GM13977 (cell line): ENCODE measurements around the gene CAMK2N1.

Experiments used
- DNase-seq: peaks from one replicate; pipeline ENCODE4 v3.0.0; 2012; ENCODE audit warnings: low spot score
- in situ Hi-C: fragments of 300-500 bp; cut with MboI; formaldehyde crosslinking; loops from one replicate; pipeline ENCODE4 v1.12.0; 2022; ENCODE audit warnings: low sequenced_read_pairs, low pct_unique_long_range_greater_than_20kb, mixed read lengths, inconsistent platforms; ENCODE audit not compliant: unreplicated experiment
- TF ChIP-seq, protein P1 (sequence below): IDR thresholded peaks from 2 replicates; pipeline ENCODE4 v1.5.1; 2012; ENCODE audit warnings: mild to moderate bottlenecking, control low read depth; ENCODE audit not compliant: insufficient read depth; ENCODE audit errors: extremely low read depth, missing control alignments

Gene CAMK2N1

DNA sequence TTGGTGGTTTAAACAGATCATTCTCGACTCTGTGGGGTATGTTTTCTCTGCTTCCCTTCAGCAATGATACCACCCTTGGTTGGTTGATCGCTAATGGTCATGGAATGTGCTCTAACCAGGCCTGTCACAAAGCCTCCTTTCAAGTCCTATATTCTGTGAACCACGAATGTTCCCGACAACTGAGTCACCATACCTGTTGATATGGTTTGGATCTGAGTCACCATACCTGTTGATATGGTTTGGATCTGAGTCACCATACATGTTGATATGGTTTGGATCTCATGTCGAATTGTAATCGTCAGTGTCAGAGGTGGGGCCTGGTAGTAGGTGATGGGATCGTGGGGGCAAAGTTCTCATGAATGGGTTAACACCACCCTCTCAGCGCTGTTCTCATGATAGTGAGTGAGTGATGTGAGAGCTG is 10.2 kb upstream of the CAMK2N1 start:
- in situ Hi-C loops: loop anchor here (10.0 kb wide), 1 partner anchor 281 kb away; no protein-coding TSS in a partner anchor
- no peak for DNase-seq
- TF ChIP-seq, protein P1, sequence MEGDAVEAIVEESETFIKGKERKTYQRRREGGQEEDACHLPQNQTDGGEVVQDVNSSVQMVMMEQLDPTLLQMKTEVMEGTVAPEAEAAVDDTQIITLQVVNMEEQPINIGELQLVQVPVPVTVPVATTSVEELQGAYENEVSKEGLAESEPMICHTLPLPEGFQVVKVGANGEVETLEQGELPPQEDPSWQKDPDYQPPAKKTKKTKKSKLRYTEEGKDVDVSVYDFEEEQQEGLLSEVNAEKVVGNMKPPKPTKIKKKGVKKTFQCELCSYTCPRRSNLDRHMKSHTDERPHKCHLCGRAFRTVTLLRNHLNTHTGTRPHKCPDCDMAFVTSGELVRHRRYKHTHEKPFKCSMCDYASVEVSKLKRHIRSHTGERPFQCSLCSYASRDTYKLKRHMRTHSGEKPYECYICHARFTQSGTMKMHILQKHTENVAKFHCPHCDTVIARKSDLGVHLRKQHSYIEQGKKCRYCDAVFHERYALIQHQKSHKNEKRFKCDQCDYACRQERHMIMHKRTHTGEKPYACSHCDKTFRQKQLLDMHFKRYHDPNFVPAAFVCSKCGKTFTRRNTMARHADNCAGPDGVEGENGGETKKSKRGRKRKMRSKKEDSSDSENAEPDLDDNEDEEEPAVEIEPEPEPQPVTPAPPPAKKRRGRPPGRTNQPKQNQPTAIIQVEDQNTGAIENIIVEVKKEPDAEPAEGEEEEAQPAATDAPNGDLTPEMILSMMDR: no peak

DNA sequence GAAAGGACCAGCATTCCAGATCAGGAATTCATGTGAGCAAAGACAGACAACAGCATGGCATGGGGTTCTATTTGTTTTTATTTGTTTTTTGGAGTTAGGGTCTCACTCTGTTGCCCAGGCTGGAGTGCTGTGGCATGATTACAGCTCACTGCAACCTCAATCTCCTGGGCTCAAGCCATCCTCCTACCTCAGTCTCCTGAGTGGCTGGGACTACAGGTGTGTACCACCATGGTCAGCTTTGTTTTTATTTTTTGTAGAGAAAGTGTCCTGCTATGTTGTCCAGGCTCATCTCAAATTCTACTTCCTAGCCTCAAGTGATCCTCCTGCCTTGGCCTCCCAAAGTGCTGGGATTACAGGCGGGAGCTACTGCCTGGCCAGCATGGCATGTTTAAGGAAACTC is 9.7 kb upstream of the CAMK2N1 start:
- in situ Hi-C loops: loop anchor here (10.0 kb wide), 1 partner anchor 281 kb away; no protein-coding TSS in a partner anchor
- TF ChIP-seq, protein P1: no peak

DNA sequence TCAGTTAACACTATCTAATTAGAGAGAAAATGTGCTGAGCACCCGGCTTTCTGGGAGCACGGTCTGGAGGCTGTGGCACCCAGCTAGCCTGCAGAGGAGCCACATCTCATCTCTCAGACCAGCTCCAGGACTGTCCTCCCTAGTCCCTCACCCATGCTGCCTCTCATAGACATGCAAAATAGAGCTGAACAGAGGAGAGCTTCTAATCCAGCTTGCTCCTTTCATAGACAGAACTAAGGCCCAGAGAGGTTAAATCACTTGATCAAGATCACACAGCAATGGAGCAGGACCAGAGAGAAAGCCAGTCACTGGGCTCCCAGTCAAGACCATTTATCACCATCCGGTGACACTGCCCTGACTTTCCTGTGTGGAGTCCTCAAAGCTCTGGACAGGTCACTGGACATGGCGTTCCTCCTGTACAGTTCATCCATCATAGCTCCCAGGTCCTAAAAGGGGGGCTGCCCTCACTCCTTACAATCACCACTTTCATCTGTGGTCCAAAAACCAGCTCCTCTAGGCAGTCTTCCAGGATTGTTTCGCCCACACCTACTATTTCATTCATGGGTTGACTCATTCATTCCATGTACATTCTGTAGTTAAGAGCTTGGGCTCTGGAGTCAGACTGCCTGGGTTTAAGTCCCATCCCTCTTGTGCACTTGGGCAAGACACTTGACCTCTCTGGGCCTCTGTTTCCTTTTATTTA is 8.8 kb upstream of the CAMK2N1 start:
- DNase-seq: no peak
- TF ChIP-seq, protein P1: no peak
- in situ Hi-C loops: loop anchor here (10.0 kb wide), 1 partner anchor 280 kb away; no protein-coding TSS in a partner anchor

More for the DNA sequence above, 9.7 kb upstream of the CAMK2N1 start:
- DNase-seq: no peak

DNA sequence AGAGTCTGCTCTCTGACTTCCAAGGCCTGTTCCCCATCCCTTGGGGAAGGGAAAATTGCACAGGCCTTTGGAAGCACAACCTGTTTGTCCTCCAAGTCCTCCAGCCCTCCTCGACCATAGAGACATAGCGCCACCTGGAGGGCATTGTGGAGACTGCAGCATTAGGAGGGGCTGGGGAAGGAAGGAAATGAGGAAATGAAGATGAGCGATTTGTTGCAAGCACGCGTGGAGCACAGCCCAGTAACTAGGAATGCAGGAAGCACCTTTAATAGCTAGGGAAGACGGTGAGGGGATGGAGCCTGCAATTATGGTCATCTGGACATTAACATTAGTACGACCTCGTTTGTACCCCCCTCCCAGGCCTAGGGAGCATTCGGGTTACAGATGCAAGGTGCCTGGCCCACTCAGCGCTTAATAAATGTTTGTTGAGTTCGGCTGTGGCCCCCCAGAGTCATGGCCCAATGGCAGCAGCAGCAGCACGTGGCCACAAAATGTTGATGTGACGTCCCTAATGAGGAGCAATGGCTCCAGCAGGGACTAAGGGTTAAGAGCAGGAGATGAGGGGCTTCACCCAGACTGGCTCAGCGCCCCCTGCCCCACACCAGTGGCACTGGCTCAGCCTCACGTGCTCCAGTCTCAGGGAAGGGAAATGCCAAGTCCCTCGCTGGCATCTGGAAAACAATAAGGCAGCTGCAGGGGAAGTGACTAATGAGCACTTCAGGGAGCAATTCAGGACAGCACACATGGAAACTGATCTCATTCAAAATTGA is 8.0 kb upstream of the CAMK2N1 start:
- TF ChIP-seq, protein P1: peak; percentile 94
- in situ Hi-C loops: loop anchor here (10.0 kb wide), 1 partner anchor 279 kb away; no protein-coding TSS in a partner anchor
- peak; percentile 85 for DNase-seq

DNA sequence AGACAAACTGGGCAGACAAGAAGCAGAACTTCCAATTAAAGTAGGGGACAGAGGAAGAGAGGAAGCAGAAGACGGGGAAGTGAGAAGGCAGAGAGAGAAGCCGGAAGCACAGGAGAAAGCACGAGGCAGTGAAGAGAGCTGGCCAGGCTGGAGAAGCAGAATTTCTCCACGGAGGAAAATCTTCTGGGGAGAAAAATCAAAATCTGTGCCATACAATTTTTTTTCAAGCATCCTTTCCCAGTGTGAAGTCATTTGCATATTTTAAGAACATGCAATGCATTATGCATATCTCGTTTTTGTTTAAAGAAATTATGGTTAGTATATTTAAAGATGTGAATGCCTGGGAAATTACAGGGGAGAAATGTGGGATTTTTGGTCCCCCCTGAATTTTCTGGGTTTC is 7.3 kb upstream of the CAMK2N1 start:
- in situ Hi-C loops: loop anchor here (10.0 kb wide), 1 partner anchor 279 kb away; no protein-coding TSS in a partner anchor
- DNase-seq: no peak
- TF ChIP-seq, protein P1: no peak

DNA sequence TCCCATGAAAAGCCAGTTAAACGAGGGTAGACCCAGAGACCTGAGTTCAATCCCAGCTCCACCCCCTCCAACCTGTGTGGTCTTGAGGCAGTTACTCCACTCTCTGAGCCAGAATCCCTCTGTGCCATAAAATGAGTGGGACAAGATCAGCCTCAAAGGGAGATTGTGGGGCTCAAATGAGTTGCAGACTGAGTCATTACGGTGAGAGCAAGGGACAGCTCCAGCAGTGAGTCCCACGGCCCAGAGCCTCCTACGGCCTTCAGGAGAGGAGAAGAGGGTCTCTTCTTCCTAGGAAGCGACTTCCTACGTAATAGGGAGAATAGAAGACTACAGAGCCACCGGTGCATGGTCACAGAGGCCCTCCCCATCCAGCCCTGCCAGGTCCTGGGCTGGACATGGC is 6.7 kb upstream of the CAMK2N1 start:
- in situ Hi-C loops: loop anchor here (10.0 kb wide), 1 partner anchor 278 kb away; no protein-coding TSS in a partner anchor
- DNase-seq: no peak
- TF ChIP-seq, protein P1: no peak
